Keratinocyte (primary cell): ENCODE data around the gene SOCS3.

Experiments
- EZH2 ChIP-seq: IDR thresholded peaks from one replicate; pipeline ENCODE4 v1.6.1; 2012; ENCODE audit warnings: inconsistent platforms, mild to moderate bottlenecking, low read length, moderate library complexity
- TF ChIP-seq, protein P1 (sequence below), 3 experiments: IDR thresholded peaks in 1 of 3; conservative IDR thresholded peaks in 1 of 3; optimal IDR thresholded peaks in 1 of 3; 2 replicates in 2 of 3; 3 replicates in 1 of 3; pipeline versions ENCODE3 to v1.5.1; 2011; ENCODE audit warnings: low read length in 3 of 3, mild to moderate bottlenecking in 3 of 3, moderate library complexity in 2 of 3, control low read depth in 1 of 3, inconsistent platforms in 1 of 3; ENCODE audit not compliant: insufficient read depth in 2 of 3; ENCODE audit errors: extremely low read depth in 1 of 3

DNA sequence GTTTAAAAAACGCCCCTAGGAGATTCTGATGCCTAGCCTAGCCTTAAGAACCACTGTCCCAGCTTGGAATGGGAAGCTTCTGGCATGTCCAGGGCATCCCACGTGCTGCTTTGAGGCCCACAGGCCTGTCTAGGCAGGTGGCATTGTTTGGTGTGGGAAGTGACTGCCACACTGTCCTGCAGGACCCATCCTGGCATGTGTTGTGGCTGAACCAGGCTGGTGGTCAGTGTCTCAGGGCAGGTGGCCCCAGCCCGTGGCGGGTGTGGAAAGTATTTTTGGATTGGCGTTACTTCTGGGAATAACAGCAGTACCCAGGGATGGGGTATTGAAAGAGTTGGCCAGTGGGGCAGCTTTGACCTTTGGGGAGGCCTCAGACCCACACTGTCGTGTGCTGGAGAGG is 46.5 kb upstream of the SOCS3 start:
- TF ChIP-seq, protein P1, sequence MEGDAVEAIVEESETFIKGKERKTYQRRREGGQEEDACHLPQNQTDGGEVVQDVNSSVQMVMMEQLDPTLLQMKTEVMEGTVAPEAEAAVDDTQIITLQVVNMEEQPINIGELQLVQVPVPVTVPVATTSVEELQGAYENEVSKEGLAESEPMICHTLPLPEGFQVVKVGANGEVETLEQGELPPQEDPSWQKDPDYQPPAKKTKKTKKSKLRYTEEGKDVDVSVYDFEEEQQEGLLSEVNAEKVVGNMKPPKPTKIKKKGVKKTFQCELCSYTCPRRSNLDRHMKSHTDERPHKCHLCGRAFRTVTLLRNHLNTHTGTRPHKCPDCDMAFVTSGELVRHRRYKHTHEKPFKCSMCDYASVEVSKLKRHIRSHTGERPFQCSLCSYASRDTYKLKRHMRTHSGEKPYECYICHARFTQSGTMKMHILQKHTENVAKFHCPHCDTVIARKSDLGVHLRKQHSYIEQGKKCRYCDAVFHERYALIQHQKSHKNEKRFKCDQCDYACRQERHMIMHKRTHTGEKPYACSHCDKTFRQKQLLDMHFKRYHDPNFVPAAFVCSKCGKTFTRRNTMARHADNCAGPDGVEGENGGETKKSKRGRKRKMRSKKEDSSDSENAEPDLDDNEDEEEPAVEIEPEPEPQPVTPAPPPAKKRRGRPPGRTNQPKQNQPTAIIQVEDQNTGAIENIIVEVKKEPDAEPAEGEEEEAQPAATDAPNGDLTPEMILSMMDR (optimal IDR thresholded peaks at IDR 0.05 in 1 of 3, IDR thresholded peaks at IDR 0.05 in 1 of 3, conservative IDR thresholded peaks at IDR 0.05 in 1 of 3; ENCODE audit: extremely low read depth in 1 of 3, insufficient read depth in 2 of 3, low read length in 3 of 3): no peak
- TF ChIP-seq EZH2: no peak
